Breast epithelium (tissue), 4 donors: Measurements from ENCODE around the gene HGD. TPM values are rescaled to one million over a fixed set of nuclear protein-coding genes. Genes with fewer than 3 reads are reported as not detected.
"Not testable (repeated sequence)": the region's sequence is repeated elsewhere in the genome, so short reads cannot be mapped to it uniquely, and the experiment has no call there.

Source experiments
- DNase-seq, 2 donors: peaks; one replicate each; pipeline ENCODE4 v3.0.0-alpha.2; 2019; ENCODE audit warnings: low spot score in 2 of 2
- H3K27ac ChIP-seq, 2 donors: fragments of 200-600 bp; sonication (generic) in 1 of 2; one replicate each; pipeline ENCODE4 v1.5.1; 2016 to 2019; ENCODE audit warnings: mild to moderate bottlenecking in 1 of 2
- H3K27me3 ChIP-seq, 2 donors: fragments of 200-600 bp; sonication (generic) in 1 of 2; one replicate each; pipeline versions ENCODE4 v1.5.1 to v1.6.0; 2017 to 2019; ENCODE audit warnings: control low read depth in 1 of 2, mild to moderate bottlenecking in 1 of 2
- H3K36me3 ChIP-seq: fragments of 200-600 bp; one replicate; pipeline ENCODE4 v1.5.1; 2019
- H3K4me1 ChIP-seq, 2 donors: fragments of 200-600 bp; sonication (generic); one replicate each; pipeline ENCODE4 v1.5.1; 2016 to 2019; ENCODE audit warnings: control low read depth in 1 of 2
- H3K4me3 ChIP-seq, 3 donors: fragments of 200-600 bp; sonication (generic); 1 replicate in 2 of 3; 2 replicates in 1 of 3; pipeline ENCODE4 v1.5.1; 2016 to 2019; ENCODE audit warnings: mild to moderate bottlenecking in 3 of 3, moderate library complexity in 2 of 3
- H3K9me3 ChIP-seq, 2 donors: fragments of 200-600 bp; sonication (generic) in 1 of 2; one replicate each; pipeline ENCODE4 v1.5.1; 2016 to 2019; ENCODE audit warnings: control low read depth in 1 of 2
- POLR2A ChIP-seq: fragments of 450-650 bp; IDR thresholded peaks from one replicate; pipeline ENCODE4 v1.6.1; 2016; ENCODE audit warnings: antibody characterized with exemption, mild to moderate bottlenecking, moderate library complexity
- POLR2AphosphoS5 ChIP-seq, 3 donors: sonication (generic); formaldehyde crosslinking; IDR thresholded peaks; one replicate each; pipeline ENCODE4 v1.6.1; 2017; ENCODE audit warnings: antibody characterized with exemption in 3 of 3
- intact Hi-C: fragments of 100-400 bp; cut with DNase I; formaldehyde crosslinking; loops from one replicate; pipeline ENCODE4 v1.15.1; 2023; ENCODE audit warnings: low total_unique reads
- total RNA-seq, 3 donors: library from RNA; depleted of rRNA; stranded (reverse); fragments of >200 nt; gene quantifications; one replicate each; pipeline ENCODE4 v1.1.0, GENCODE V29; 2016
- TF ChIP-seq, protein P1 (sequence below), 3 donors: fragments of 450-650 bp; IDR thresholded peaks; one replicate each; pipeline ENCODE4 v1.5.1; 2016 to 2017; ENCODE audit warnings: antibody characterized with exemption in 3 of 3, mild to moderate bottlenecking in 3 of 3, moderate library complexity in 3 of 3

HGD gene
- total RNA-seq, 3 donors from 2014 or later = 5.1 to 25.9 TPM; not detected in 1

GRCh38 chr3:120622457-120622856 is 59.6 kb downstream of the HGD start:
- H3K4me3 ChIP-seq = no peak overlapping the region
- intact Hi-C loops = no loop called here
- no peaks in the 10 kb centered on the region for H3K36me3 ChIP-seq
- no peaks in the 10 kb centered on the region for H3K27me3 ChIP-seq
- H3K4me1 ChIP-seq = no peaks in the 10 kb centered on the region
- TF ChIP-seq POLR2A = no peak
- TF ChIP-seq, protein P1, sequence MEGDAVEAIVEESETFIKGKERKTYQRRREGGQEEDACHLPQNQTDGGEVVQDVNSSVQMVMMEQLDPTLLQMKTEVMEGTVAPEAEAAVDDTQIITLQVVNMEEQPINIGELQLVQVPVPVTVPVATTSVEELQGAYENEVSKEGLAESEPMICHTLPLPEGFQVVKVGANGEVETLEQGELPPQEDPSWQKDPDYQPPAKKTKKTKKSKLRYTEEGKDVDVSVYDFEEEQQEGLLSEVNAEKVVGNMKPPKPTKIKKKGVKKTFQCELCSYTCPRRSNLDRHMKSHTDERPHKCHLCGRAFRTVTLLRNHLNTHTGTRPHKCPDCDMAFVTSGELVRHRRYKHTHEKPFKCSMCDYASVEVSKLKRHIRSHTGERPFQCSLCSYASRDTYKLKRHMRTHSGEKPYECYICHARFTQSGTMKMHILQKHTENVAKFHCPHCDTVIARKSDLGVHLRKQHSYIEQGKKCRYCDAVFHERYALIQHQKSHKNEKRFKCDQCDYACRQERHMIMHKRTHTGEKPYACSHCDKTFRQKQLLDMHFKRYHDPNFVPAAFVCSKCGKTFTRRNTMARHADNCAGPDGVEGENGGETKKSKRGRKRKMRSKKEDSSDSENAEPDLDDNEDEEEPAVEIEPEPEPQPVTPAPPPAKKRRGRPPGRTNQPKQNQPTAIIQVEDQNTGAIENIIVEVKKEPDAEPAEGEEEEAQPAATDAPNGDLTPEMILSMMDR (IDR thresholded peaks at IDR 0.05) = no peak
- TF ChIP-seq POLR2AphosphoS5 (IDR thresholded peaks at IDR 0.05) = no peak
- no peak overlapping the region for H3K27ac ChIP-seq
- DNase-seq = no peak
- peaks cover 0 to 15% of the 10 kb centered on the region in 2 donors for H3K9me3 ChIP-seq

GRCh38 chr3:120616745-120617144 is 65.3 kb downstream of the HGD start:
- DNase-seq, H3K9me3 ChIP-seq, H3K4me3 ChIP-seq, H3K36me3 ChIP-seq, intact Hi-C loops, H3K4me1 ChIP-seq, H3K27ac ChIP-seq, H3K27me3 ChIP-seq: not testable (repeated sequence)

DNA sequence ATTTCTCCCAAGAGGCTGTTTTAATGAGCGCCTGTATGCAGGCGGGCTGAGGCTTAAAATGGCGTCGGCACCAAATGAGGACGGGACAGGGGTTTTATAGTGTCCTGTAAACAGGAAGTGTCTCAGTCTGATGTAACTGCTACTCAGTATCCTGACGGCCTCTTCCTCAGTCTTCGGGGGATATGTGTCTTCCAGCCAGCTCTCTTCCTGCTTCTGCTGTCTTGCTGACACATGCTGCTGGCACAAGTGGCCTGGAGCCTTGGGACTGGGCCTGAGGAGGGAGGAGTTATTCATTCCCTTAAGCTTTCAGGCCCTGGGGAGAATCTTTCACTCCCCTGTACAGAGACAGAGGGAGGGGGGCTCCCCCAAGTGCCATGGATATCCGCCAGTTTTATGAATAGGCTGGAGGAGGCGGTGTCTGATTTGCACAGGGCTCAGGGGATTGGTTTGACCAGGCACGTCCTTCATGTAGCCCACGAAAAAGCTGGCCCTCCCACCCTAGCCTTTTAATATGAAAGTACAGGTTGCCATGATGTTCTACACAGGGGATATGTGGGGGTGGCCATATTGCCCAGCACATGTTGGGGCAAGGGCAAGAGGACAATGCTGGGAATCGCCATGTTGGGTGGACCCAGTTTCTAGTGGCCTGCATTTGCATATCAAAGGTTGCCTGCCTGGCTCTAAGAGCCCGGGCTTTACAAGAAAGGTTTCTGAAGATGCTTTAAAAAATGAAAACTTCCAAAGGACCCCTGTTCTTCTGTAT is 66.0 kb downstream of the HGD start:
- Histone ChIP-seq H3K4me1 (no peaks in the 10 kb centered on the region), H3K27me3 (no peaks in the 10 kb centered on the region), H3K27ac (peak overlapping the region in 1 of 2 donors; percentile 30), H3K36me3 (no peaks in the 10 kb centered on the region), H3K9me3 (no peaks in the 10 kb centered on the region), H3K4me3 (no peak overlapping the region)
- DNase-seq = no peak
- TF ChIP-seq POLR2AphosphoS5 (IDR thresholded peaks at IDR 0.05) (peak in 1 of 3 donors; percentile 21), POLR2A (no peak)
- intact Hi-C loops = no loop called here

DNA sequence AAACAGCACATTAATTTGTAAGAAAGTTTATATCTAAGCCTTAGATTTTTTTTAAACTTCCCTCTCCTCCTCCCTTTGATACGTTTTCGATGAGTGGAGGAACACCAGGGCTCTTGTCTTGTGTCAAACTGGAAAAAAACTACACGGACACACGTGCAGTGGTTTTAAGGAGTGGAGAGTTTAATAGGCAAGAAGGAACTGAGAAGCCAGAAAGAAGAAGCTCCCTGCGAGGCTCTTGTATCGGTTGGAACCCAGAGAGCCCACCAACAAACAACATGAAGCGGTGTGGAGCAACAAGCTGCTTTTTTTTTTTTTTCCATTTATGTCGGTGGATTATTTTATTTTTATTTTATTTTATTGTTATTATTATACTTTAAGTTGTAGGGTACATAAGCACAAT is 67.3 kb downstream of the HGD start:
- Histone ChIP-seq H3K27ac (no peak overlapping the region), H3K4me3 (no peak overlapping the region), H3K27me3 (no peaks in the 10 kb centered on the region), H3K9me3 (no peaks in the 10 kb centered on the region), H3K36me3 (no peaks in the 10 kb centered on the region), H3K4me1 (no peaks in the 10 kb centered on the region)
- TF ChIP-seq POLR2A = no peak
- no peak for TF ChIP-seq POLR2AphosphoS5 (IDR thresholded peaks at IDR 0.05)
- TF ChIP-seq, protein P1 (IDR thresholded peaks at IDR 0.05) = no peak
- intact Hi-C loops = no loop called here
- DNase-seq = no peak

- no peaks in the 10 kb centered on the region for H3K36me3 ChIP-seq
- intact Hi-C loops = loop anchor here (10.0 kb wide), 1 partner anchor 1086 kb away; no protein-coding TSS in a partner anchor
- DNase-seq = no peak
- no peaks in the 10 kb centered on the region for H3K9me3 ChIP-seq
- no peaks in the 10 kb centered on the region for H3K4me1 ChIP-seq
- H3K4me3 ChIP-seq = no peak overlapping the region
- TF ChIP-seq POLR2A (no peak), POLR2AphosphoS5 (IDR thresholded peaks at IDR 0.05) (no peak)
- TF ChIP-seq, protein P1 (IDR thresholded peaks at IDR 0.05) = no peak
- H3K27ac ChIP-seq = no peak overlapping the region
- no peaks in the 10 kb centered on the region for H3K27me3 ChIP-seq
These were observed 73.5 kb downstream of the HGD start for GRCh38 chr3:120608506-120608905.

DNA sequence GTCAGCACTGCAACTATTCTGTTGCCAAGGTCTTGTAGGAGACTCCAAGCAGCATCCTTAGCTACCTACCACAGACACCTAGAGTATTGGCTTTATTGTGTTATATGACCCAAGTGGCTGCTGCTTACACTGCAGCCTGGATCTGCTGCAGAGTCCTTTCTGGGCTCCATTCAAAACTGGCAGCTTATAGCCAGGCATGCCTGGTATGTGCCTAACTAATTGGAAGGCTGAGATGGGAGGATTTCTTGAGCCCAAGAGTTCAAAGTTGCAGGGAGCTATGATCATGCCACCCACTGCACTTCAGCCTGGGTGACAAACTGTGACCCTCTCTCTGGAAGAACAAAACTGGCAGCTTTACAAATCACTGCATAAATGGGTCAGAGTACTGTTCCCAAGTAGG is 77.3 kb downstream of the HGD start:
- Histone ChIP-seq H3K27ac (no peak overlapping the region), H3K4me3 (no peak overlapping the region), H3K9me3 (no peaks in the 10 kb centered on the region), H3K4me1 (no peaks in the 10 kb centered on the region), H3K27me3 (no peaks in the 10 kb centered on the region), H3K36me3 (peaks cover 7% of the 10 kb centered on the region)
- TF ChIP-seq POLR2AphosphoS5 (IDR thresholded peaks at IDR 0.05) (no peak), POLR2A (no peak)
- TF ChIP-seq, protein P1 (IDR thresholded peaks at IDR 0.05) = no peak
- no peak for DNase-seq
- intact Hi-C loops = loop anchor here (10.0 kb wide), 1 partner anchor 1090 kb away; no protein-coding TSS in a partner anchor
